ENCODE measurements around the gene CLSTN2.

DNA sequence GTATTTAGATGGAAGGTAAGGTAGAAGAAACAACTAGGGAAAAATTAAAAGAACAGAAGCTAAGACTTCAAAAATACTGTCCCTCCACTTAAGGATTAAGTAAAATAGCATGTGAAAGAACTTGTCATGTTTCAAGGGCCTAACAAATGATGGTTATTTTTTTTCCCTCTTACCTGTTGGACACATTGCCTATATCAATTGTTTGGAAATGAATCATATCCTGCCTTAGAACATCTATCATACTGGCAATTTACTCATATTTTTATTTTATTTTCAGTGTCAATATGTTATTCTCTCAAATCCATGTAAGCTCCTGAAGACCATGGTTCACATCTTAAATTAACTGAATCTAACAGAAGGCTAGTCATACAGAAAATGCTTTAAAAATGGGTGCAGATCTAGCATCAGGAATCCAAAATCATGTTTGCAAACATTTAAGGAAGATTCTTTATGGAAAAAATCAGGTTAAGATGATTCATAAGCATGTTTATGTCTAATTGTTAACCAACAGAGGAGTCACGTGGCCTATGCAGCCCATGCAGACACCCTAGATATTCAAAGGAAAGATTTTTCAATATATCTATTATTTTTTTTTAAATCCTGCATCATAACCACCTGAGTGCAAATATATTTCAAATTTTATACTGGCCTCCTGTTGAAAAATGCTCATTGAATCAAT, 607.1 kb downstream of the CLSTN2 start:
- TF ChIP-seq TAF1 (IDR thresholded peaks at IDR 0.05; ENCODE audit: borderline replicate concordance, insufficient read depth, low read length) (no peak), SIN3A (IDR thresholded peaks at IDR 0.05; ENCODE audit: borderline replicate concordance, insufficient read depth, low read length) (no peak)
